A549 (cell line): ENCODE data around the gene SORCS3. TPM values are rescaled to one million over a fixed set of nuclear protein-coding genes. Genes with fewer than 3 reads are reported as not detected.

Source experiments
- ATAC-seq, 2 experiments: fragments of 200-7000 bp in 1 of 2; fragments of >200 bp in 1 of 2; cut with Nextera tagmentation in 1 of 2; cut with Tn5 transposase in 1 of 2; 3 replicates each; pipeline versions ENCODE4 v1.8.0 to v1.9.1; 2018 to 2020; ENCODE audit warnings: mild to moderate bottlenecking in 1 of 2, moderate library complexity in 1 of 2
- CTCF ChIA-PET: fragments of 300-600 bp; sonication (Branson Sonifier 250); formaldehyde crosslinking; extraction: SDS; loops from one replicate; lab custom pipeline; 2021; ENCODE audit warnings: antibody characterized with exemption, inconsistent platforms; lab: Yijun Ruan, JAX
- POLR2A ChIA-PET: fragments of 350-600 bp; formaldehyde crosslinking; extraction: SDS; loops from one replicate; lab custom pipeline; 2021; ENCODE audit warnings: antibody characterized with exemption, inconsistent platforms; lab: Yijun Ruan, JAX
- DNase-seq, 2 experiments: peaks; one replicate each; pipeline versions ENCODE4 v3.0.0 to v3.0.0-alpha.2; 2011 to 2016; ENCODE audit warnings: low read depth in 1 of 2, low spot score in 1 of 2
- FAIRE-seq: peaks from 2 replicates; lab custom pipeline; 2011; peaks lifted over from hg19 to GRCh38; lab: Jason Lieb, UNC
- H3K27ac ChIP-seq, 2 experiments: fragments of >200 bp; sonication (Bioruptor Twin); formaldehyde crosslinking; 3 replicates each; pipeline ENCODE4 v1.5.1; 2016 to 2017
- H3K4me1 ChIP-seq: fragments of >200 bp; sonication (Bioruptor Twin); formaldehyde crosslinking; 3 replicates; pipeline ENCODE4 v1.6.1; 2016
- H3K4me2 ChIP-seq: fragments of >200 bp; sonication (Bioruptor Twin); formaldehyde crosslinking; 3 replicates; pipeline ENCODE4 v1.6.1; 2016
- H3K4me3 ChIP-seq: fragments of >200 bp; sonication (Bioruptor Twin); formaldehyde crosslinking; 3 replicates; pipeline ENCODE4 v1.5.1; 2016
- H3K9me3 ChIP-seq: fragments of >200 bp; sonication (Bioruptor Twin); formaldehyde crosslinking; 3 replicates; pipeline ENCODE4 v1.6.1; 2016
- ATOH8 ChIP-seq: fragments of 250-450 bp; sonication (Bioruptor Pico); IDR thresholded peaks from 2 replicates; pipeline ENCODE4 v1.5.0; 2020; ENCODE audit warnings: low read depth, mild to moderate bottlenecking, moderate library complexity
- CBX2 ChIP-seq: fragments of 200-600 bp; sonication (generic); IDR thresholded peaks from 2 replicates; pipeline ENCODE4 v1.6.1; 2016; ENCODE audit warnings: low read depth, mild to moderate bottlenecking, borderline replicate concordance
- CBX8 ChIP-seq: fragments of 200-600 bp; sonication (generic); IDR thresholded peaks from 2 replicates; pipeline ENCODE4 v1.6.1; 2016
- CEBPB ChIP-seq, 2 experiments: fragments of >200 bp in 1 of 2; sonication (Bioruptor Twin) in 1 of 2; formaldehyde crosslinking in 1 of 2; IDR thresholded peaks; 2 replicates each; pipeline ENCODE4 v1.6.1; 2012 to 2016
- CHD4 ChIP-seq: fragments of 200-600 bp; sonication (generic); IDR thresholded peaks from 2 replicates; pipeline ENCODE4 v1.6.1; 2016; ENCODE audit warnings: antibody characterized with exemption, mild to moderate bottlenecking, borderline replicate concordance
- CTCF ChIP-seq: fragments of >200 bp; sonication (Bioruptor Twin); formaldehyde crosslinking; IDR thresholded peaks from 3 replicates; pipeline ENCODE4 v1.5.1; 2016
- E2F6 ChIP-seq: IDR thresholded peaks from 2 replicates; pipeline ENCODE4 v1.6.1; 2012; ENCODE audit warnings: low read depth, borderline replicate concordance
- EHF ChIP-seq: fragments of 250-450 bp; sonication (Bioruptor Pico); IDR thresholded peaks from 2 replicates; pipeline ENCODE4 v1.5.0; 2020; ENCODE audit warnings: mild to moderate bottlenecking
- EHMT2 ChIP-seq: fragments of 200-600 bp; sonication (generic); IDR thresholded peaks from 2 replicates; pipeline ENCODE4 v1.6.1; 2016; ENCODE audit warnings: antibody characterized with exemption, low read depth, mild to moderate bottlenecking, moderate library complexity
- EP300 ChIP-seq, 2 experiments: fragments of >200 bp; sonication (Bioruptor Twin); formaldehyde crosslinking; IDR thresholded peaks; 2 replicates in 1 of 2; 3 replicates in 1 of 2; pipeline ENCODE4 v1.6.1; 2016 to 2017
- ESRRA ChIP-seq: fragments of 150-350 bp; IDR thresholded peaks from 2 replicates; pipeline ENCODE4 v1.6.1; 2014; ENCODE audit warnings: mild to moderate bottlenecking, low read length, borderline replicate concordance
- FOXS1 ChIP-seq: fragments of 250-450 bp; sonication (Bioruptor Pico); IDR thresholded peaks from 2 replicates; pipeline ENCODE4 v1.5.0; 2020; ENCODE audit warnings: mild to moderate bottlenecking, moderate library complexity
- GATA3 ChIP-seq: IDR thresholded peaks from 2 replicates; pipeline ENCODE4 v1.6.1; 2012; ENCODE audit warnings: borderline replicate concordance
- HDAC2 ChIP-seq: fragments of 200-600 bp; sonication (generic); IDR thresholded peaks from 2 replicates; pipeline ENCODE4 v1.6.1; 2016
- HES2 ChIP-seq: fragments of >200 bp; sonication (Bioruptor Twin); formaldehyde crosslinking; IDR thresholded peaks from 2 replicates; pipeline ENCODE4 v1.6.1; 2016
- HEYL ChIP-seq: fragments of 250-450 bp; sonication (Bioruptor Pico); IDR thresholded peaks from 2 replicates; pipeline ENCODE4 v1.8.0; 2021; ENCODE audit warnings: mild to moderate bottlenecking, moderate library complexity
- HOXB13 ChIP-seq: fragments of 250-450 bp; sonication (Bioruptor Pico); IDR thresholded peaks from 2 replicates; pipeline ENCODE4 v1.5.0; 2020; ENCODE audit warnings: low read depth, mild to moderate bottlenecking, moderate library complexity
- MAFK ChIP-seq: fragments of 450-650 bp; IDR thresholded peaks from 2 replicates; pipeline ENCODE4 v1.6.1; 2014; ENCODE audit not compliant: partially characterized antibody
- MYC ChIP-seq: IDR thresholded peaks from 2 replicates; pipeline ENCODE4 v1.6.1; 2012; ENCODE audit warnings: mild to moderate bottlenecking, inconsistent platforms, low read length, improper control_type of control experiment, borderline replicate concordance
- NPAS2 ChIP-seq: fragments of 250-450 bp; sonication (Bioruptor Pico); IDR thresholded peaks from 2 replicates; pipeline ENCODE4 v1.8.0; 2022; ENCODE audit warnings: mild to moderate bottlenecking, moderate library complexity, borderline replicate concordance
- PBX3 ChIP-seq: IDR thresholded peaks from 2 replicates; pipeline ENCODE4 v1.6.1; 2012
- RAD21 ChIP-seq, 2 experiments: fragments of >200 bp in 1 of 2; sonication (Bioruptor Twin) in 1 of 2; formaldehyde crosslinking in 1 of 2; IDR thresholded peaks in 1 of 2; conservative IDR thresholded peaks in 1 of 2; 2 replicates in 1 of 2; 3 replicates in 1 of 2; pipeline ENCODE4 v1.6.1; 2012 to 2018; ENCODE audit warnings: inconsistent platforms in 1 of 2
- RCOR1 ChIP-seq: fragments of 150-350 bp; IDR thresholded peaks from 2 replicates; pipeline ENCODE4 v1.6.1; 2014; ENCODE audit warnings: antibody characterized with exemption, low read length, low read depth
- RNF2 ChIP-seq: fragments of 200-600 bp; sonication (generic); IDR thresholded peaks from 2 replicates; pipeline ENCODE4 v1.6.1; 2016; ENCODE audit warnings: low read depth, mild to moderate bottlenecking, antibody characterized with exemption, moderate library complexity, borderline replicate concordance
- SMC3 ChIP-seq: fragments of >200 bp; sonication (Bioruptor Twin); formaldehyde crosslinking; IDR thresholded peaks from 3 replicates; pipeline ENCODE4 v1.6.1; 2018; ENCODE audit warnings: inconsistent platforms
- SREBF2 ChIP-seq: fragments of 450-650 bp; IDR thresholded peaks from 2 replicates; pipeline ENCODE4 v1.6.1; 2014; ENCODE audit warnings: mild to moderate bottlenecking, moderate library complexity
- TP53 ChIP-seq: fragments of 250-450 bp; sonication (Bioruptor Pico); IDR thresholded peaks from 2 replicates; pipeline ENCODE4 v1.5.0; 2021; ENCODE audit warnings: mild to moderate bottlenecking, moderate library complexity
- USF2 ChIP-seq: fragments of 450-650 bp; IDR thresholded peaks from 2 replicates; pipeline ENCODE4 v1.6.1; 2014; ENCODE audit warnings: antibody characterized with exemption
- ZFP36 ChIP-seq: fragments of 450-650 bp; IDR thresholded peaks from 2 replicates; pipeline ENCODE4 v1.6.1; 2014; ENCODE audit warnings: borderline replicate concordance; ENCODE audit not compliant: partially characterized antibody
- ZSCAN20 ChIP-seq: fragments of 250-450 bp; sonication (Bioruptor Pico); IDR thresholded peaks from 2 replicates; pipeline ENCODE4 v1.8.0; 2022; ENCODE audit warnings: mild to moderate bottlenecking, moderate library complexity
- WGBS: methylation state at CpG from one replicate; pipeline ENCODE4 v1.1.6; 2017; ENCODE audit errors: missing lambda C conversion rate; 5-methylcytosine and 5-hydroxymethylcytosine counted together
- polyA plus RNA-seq, 4 experiments: library from polyadenylated mRNA; depleted of rRNA in 3 of 4; stranded (reverse); fragments of >200 nt; fragmentation: RNase III in 1 of 4; extraction: RNeasy Plus Mini Kit Qiagen cat#74134 plus additional on column Dnase treatment in 1 of 4; gene quantifications; 2 replicates in 3 of 4; 3 replicates in 1 of 4; pipeline ENCODE4 v1.2.3, GENCODE V29; 2011 to 2017

SORCS3 gene
- polyA plus RNA-seq, 2 of the 4 experiments (the other 2 are of a cell fraction): not detected

- CTCF ChIA-PET: no interaction called here
- TF ChIP-seq MAFK (no peak), NPAS2 (CRISPR knock-in tag) (no peak), EP300 (IDR thresholded peaks at IDR 0.05) (no peak), CEBPB (IDR thresholded peaks at IDR 0.05) (no peak)
- POLR2A ChIA-PET: no interaction called here
- WGBS: 59% methylated on average over 3 of the region's 3 CpGs
- Histone ChIP-seq H3K4me2 (no peak overlapping the region; the same call in 2 of the 3 replicates), H3K9me3 (no peaks in the 10 kb centered on the region), H3K4me3 (no peak overlapping the region), H3K27ac (no peak overlapping the region), H3K4me1 (no peaks in the 10 kb centered on the region)
- DNase-seq (no peak), FAIRE-seq (no peak), ATAC-seq (no peak)
These were observed 22.5 kb downstream of the SORCS3 start for GRCh38 chr10:104663563-104663962.

GRCh38 chr10:104664205-104664604 is 23.1 kb downstream of the SORCS3 start:
- CTCF ChIA-PET: interaction anchor here (1.0 kb wide), 1 partner anchor 84 kb away, joined by 3 read pairs; no protein-coding TSS in a partner anchor
- no peak for ATAC-seq
- no peaks in the 10 kb centered on the region for H3K9me3 ChIP-seq
- no peak for TF ChIP-seq CBX2
- no peak for TF ChIP-seq RNF2
- TF ChIP-seq RAD21 (conservative IDR thresholded peaks at IDR 0.05 in 1 of 2, IDR thresholded peaks at IDR 0.05 in 1 of 2): no peak
- no peak for TF ChIP-seq EHMT2
- no peak for TF ChIP-seq CBX8
- TF ChIP-seq FOXS1: no peak
- TF ChIP-seq HDAC2: no peak
- no peak for TF ChIP-seq EP300 (IDR thresholded peaks at IDR 0.05)
- TF ChIP-seq TP53 (CRISPR knock-in tag): no peak
- no peak for TF ChIP-seq ZSCAN20 (CRISPR knock-in tag)
- no peak for TF ChIP-seq ESRRA
- no peak for TF ChIP-seq MYC
- no peak for TF ChIP-seq E2F6
- no peak for TF ChIP-seq HES2
- no peak for TF ChIP-seq SREBF2
- no peak for TF ChIP-seq HEYL (CRISPR knock-in tag)
- TF ChIP-seq ATOH8 (CRISPR knock-in tag): no peak
- TF ChIP-seq GATA3: no peak
- TF ChIP-seq HOXB13: no peak
- POLR2A ChIA-PET: no interaction called here
- peak in 1 of 2 experiments; percentile 17 for DNase-seq
- H3K4me3 ChIP-seq: no peak overlapping the region
- peak overlapping the region; percentile 51 for H3K4me2 ChIP-seq
- 2% methylated on average over 5 of the region's 5 CpGs for WGBS
- H3K27ac ChIP-seq: no peak overlapping the region
- FAIRE-seq: no peak
- H3K4me1 ChIP-seq: no peaks in the 10 kb centered on the region

- ChIA-PET POLR2A (interaction anchor here (0.6 kb wide), 1 partner anchor 222 kb away, joined by 3 read pairs; no protein-coding TSS in a partner anchor), CTCF (no interaction called here)
- Histone ChIP-seq H3K9me3 (no peaks in the 10 kb centered on the region), H3K27ac (no peak overlapping the region), H3K4me2 (no peak overlapping the region), H3K4me1 (no peaks in the 10 kb centered on the region), H3K4me3 (no peak overlapping the region)
- 10% methylated on average over 4 of the region's 4 CpGs for WGBS
- FAIRE-seq (no peak), ATAC-seq (no peak), DNase-seq (no peak)
- no peak for TF ChIP-seq PBX3
- no peak for TF ChIP-seq EHF (CRISPR knock-in tag)
- no peak for TF ChIP-seq SMC3
- no peak for TF ChIP-seq EHMT2
- no peak for TF ChIP-seq ZFP36
- TF ChIP-seq USF2: no peak
- TF ChIP-seq RAD21 (conservative IDR thresholded peaks at IDR 0.05 in 1 of 2, IDR thresholded peaks at IDR 0.05 in 1 of 2): no peak
- TF ChIP-seq MAFK: no peak
- no peak for TF ChIP-seq GATA3
- TF ChIP-seq CHD4: no peak
- no peak for TF ChIP-seq CTCF
- TF ChIP-seq RCOR1: no peak
These were observed 24.1 kb downstream of the SORCS3 start for GRCh38 chr10:104665174-104665573.
